Activated T-cell treated with anti-CD3 and anti-CD28 coated beads for 24 hours (primary cell): ENCODE measurements around the gene PKIG.

Source experiments
- DNase-seq: peaks from one replicate; pipeline ENCODE4 v3.0.0-alpha.2; 2020; ENCODE audit warnings: low read depth

The PKIG gene

DNA sequence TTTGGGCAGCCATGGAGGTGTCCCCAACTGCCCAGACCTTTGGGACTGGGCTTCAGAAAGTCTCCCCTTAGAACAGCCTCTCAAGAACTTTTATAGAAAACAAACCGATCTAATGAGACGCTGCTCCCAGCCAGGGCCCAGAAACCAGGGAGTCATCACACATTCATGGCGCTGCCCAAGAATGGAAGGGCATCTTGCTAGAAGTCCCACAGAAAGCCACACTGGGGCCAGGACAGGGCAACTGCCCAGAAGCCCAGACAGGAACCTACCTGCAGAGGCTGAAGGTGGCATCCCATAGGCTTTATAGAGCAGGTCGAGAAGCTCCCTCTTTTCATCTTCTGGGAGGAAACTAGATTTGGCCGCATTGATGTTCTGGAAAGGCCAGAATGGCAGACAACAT lies 37.7 kb downstream of the PKIG start:
- no peak for DNase-seq

DNA sequence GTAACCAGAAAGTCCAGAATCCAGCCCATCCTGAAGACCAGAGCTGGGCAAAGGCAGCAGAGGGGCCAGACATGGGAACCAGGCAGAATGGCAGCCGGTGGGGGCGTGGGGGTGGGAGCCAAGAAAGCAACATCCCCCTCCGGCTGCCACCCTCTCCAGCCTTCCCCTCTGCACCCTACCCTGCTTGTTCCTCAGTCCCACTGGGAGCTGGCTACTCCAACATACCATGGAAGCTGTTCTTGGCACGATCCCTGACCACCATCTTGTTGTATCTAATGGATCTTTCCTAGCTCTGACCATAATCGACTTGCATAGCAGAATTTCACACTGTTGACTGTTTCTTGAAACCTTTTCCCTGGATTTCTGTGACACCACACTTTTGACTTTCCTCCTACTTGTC lies 38.9 kb downstream of the PKIG start:
- DNase-seq: no peak

DNA sequence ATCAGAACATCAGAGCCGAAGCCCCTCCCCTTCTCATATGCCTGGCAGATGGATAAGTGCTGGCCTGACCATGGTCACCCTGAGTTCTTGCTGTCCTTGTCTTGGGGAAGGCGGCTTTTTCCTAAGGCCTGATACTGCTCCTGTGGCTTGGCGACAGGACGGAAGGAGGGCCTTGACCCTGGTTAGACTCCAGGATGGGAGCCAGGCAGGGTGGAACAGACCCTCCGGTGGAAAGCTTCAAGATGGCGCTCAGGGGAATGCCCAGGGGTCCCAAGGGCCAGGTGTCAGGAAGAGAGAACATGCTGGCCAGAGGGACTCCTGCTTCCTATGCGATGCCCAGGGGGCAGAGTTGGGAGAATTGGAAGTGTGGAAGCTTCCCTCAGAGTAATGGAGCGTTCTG lies 39.6 kb downstream of the PKIG start:
- no peak for DNase-seq

DNA sequence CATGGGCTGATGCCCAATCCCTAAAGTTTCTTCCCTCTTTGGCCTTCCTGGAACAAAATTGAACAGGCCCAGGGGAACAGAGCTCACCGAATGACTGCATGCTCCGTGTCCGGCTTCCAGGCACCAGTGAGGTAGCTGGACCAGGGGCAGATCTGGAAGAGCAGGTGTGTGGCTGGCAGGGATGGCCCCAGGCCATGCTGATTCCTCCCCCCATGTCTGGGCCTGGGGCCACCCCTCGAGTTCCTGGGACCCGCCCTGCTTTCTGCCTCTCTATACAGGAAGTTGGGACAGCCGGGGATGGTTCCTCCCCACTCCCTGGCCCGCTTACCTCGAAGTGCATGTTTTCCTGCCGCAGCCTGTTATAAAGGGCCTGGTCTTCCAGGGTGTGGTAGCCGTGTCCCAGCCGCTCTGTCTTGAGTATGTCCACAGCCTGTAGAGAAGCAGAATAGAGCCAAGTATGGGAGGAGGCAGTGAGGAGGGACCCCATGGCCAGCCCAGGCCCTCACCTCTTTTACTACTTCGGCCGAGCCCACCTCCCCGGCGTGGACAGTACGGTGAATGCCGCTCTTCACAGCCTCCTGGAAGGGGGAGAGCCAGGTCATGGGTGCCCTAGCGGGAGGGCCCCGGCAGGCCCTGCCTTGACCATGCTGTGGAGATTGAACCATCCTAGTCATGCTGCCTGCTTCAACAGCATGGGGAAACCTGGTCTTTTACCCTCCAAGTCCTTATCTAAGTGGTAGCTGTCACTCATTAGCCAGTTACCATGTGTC lies 40.3 kb downstream of the PKIG start:
- no peak for DNase-seq

DNA sequence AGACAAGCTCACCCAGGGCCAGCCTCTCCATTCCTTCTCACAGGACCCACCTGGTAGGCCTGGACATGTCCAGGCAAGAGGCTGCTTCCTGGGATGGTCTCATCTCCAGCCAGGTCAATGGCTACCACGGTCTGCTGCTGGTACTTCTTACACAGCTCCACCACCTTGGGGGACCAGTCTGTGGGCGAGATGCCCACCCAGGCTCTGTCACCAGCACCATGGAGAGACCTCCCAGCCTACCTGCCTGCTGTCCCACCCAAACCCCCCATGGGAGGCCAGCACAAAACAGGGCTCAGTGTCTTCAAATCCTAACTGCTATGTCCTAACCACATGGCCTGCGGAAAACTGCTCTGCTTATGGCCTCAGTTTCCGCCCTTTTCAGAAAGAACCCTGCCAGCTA lies 41.8 kb downstream of the PKIG start:
- no peak for DNase-seq

DNA sequence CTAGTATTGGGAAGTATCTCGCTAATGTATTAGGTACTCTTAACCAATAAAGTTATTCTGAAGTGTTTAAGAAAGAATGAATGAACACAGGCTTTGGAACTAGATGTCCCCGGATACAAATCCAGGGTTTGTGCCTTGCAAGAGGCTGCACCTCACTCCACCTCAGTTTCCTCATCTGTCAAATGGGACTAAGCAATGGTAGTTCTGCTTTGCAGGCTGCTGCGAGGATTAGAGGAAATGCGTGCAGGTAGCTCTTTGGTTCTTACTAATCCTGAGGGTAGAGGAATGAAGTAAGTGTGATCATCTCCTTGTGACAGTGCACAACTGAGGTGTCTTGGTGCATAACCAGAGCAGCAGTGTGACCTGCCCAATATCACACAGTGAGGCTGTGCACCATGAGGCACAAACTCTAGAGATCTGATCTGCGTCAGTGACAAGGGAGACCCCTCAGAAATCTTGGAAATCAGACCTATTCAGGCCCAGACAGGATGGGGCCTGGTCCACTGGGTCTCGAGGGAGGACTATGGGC lies 42.4 kb downstream of the PKIG start:
- no peak for DNase-seq

DNA sequence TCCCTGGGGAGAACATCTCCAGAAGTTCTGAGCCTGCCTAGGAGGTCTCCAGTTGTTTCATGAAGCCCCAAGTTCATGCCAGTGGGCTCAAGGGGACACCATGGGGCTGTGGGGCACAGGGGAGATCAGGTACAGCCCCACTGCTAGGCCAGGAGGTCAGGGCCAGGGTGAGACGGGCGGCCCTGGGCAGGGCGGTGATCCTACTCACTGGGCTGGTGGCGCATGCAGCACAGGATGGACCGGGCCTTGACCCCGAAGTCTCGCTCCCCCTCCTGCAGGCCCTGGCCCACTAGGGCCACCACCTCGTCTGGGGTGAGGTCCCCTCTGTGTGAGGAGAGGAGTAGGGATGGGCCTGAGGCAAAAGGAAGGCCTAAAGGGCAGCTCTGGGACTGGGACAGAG lies 43.0 kb downstream of the PKIG start:
- DNase-seq: no peak

DNA sequence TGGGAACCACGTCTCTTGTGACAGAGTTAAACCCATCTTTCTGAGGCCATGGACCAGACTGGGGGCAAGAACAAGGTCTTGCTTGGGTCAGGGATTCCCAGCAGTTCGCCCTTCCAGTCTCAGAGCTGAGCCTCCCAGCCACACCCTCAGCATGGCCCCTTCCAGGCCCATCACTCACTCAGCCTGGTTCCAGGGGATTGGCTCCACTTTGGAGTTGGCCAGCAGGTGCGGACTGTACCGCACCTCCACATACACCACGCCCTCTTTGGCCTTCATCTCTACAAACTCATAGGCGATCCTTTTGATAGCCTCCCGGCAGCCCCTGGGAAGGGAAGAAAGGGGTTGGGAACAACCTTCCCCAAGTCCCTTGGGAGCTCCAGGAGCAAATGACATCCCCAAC lies 43.9 kb downstream of the PKIG start:
- no peak for DNase-seq

DNA sequence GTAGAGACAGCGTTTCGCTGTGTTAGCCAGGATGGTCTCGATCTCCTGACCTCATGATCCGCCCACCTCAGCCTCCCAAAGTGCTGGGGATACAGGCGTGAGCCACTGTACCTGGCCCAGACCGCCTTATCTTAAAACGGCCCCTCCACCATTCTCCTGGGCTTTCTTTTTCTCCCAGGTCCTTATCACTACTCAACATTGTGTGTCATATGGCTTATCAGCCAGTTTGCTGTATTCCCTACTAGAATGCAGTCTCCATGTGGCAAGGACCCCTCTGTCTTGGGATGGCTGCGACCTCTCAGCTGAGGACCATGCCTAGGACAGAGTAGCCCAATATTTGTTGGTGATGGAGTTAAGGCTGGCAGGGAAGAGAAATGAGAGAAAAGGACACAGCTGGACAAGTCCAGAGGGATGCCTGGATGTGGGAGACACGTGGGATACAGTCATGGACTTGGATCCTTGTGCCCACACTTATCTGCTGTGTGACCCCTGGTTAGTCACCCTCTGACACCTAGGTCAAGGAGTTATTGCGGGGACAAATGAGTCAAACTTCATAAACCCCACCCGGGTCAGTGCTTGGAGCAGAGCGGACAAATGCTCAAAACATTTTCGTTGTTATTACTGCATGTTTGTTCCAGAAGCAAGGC lies 45.1 kb downstream of the PKIG start:
- DNase-seq: no peak

DNA sequence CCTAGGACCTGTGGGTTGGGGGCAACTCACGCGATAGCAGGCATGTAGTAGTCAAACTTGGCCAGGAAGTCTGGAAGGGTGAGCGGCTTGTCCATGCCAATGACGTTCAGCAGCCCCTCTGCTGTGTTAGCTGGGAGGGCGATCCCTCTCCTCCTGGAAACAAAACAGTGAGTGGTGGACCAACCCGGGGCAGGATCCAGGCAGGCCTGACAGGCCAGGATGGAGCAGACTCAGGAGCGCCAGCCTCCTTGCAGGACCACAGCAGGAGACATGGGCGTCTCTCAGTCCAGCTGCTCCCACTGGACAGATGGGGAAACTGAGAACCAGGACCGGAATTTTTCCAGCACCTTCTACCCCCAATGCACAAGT lies 46.6 kb downstream of the PKIG start:
- DNase-seq: no peak

DNA sequence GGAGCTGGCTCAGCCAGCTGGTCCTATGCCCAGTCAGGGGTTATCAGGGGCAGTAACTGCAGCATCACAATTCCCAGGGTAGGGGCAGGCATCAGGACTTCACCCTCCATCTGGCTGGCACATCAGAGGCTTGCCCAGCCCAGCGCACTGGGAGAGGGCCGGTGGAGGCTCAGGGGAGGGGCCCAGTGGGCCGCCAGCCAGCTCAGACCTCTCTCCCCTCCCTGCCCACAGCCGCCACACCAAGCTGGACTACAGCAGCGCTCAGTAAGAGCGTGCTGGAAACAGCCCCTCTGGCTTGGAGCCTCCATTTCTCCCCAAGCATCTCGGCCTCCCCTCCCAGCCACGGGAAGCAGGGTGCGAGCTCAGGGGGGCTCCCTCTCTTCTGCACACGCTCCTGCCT lies 47.2 kb downstream of the PKIG start:
- no peak for DNase-seq

DNA sequence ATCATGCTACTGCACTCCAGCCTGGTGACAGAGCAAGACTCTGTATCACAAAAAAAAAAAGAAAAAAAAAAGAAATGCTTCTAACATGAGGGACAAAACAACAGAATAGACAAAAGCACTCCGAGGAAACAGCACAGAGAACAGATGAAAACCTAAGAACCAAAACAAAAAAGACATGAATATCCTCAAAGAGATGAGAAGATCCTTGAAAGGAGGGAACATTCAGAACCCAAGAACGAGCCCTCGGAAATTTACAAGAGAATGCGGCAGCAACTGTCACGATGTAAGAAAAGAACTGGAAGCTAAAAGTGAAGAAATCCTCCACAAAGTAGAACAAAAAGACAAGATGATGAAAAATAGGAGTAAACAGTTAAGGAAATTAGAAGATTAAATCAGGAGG lies 47.9 kb downstream of the PKIG start:
- DNase-seq: no peak

DNA sequence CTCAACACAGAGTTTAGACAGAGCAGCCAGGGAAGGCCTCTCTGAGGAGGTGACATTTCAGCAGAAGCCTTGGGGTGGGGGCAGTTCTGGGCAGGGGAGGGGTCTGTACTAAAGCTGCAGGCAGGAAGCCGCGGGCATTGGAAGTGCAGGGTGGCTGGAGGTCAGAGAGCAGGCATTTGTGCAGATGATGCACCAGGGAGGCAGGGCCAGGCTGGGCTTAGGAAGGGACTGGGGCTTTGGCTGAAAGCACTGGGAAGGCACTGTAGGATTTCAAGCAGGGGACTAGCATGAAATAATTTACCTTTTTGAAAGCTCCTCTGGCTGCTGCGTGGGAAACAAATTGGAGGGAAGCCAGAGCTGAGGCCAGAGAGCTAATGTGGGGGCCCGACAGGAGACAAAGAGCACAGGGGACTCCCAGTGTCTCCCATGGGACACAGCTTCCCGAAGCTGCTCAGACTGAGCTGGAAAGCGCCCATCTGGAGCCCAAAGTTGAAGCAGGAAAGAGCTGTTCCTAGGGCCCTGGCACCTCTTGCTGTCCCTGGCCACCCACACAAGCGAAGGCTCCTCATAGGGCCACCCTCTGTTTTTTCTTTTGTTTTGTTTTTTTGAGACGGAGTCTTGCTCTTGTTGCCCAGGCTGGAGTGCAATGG lies 49.8 kb downstream of the PKIG start:
- no peak for DNase-seq

DNA sequence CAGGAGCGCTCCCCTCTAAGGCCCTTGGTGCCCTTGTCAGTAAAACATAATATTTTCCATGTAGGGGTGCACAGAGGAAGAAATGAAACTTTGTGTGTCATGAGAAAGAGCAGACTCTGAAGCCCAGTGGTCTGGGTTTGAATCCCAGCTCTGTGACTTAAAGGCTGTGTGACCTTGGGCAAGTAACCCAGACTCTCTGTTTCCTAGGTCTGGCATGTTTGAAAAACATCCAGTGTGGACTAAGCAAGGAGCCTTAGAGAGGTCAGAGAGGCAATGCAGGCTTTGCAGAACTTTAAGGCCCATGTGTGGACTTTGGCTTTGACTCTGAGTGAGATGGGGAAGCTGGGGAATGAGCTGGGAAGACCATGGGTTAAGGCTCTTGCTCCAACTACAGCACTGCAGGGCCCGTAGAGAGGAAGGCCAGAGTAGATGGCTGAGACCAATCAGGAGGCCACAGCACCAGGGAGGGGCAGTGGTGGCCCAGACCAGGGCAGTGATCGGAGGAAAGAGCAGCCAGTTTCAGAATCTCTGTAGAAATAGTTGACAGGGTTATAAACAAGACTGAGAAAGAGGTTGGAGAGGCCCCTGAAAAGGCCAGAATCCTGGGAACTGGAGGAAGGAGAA lies 50.9 kb downstream of the PKIG start:
- no peak for DNase-seq

DNA sequence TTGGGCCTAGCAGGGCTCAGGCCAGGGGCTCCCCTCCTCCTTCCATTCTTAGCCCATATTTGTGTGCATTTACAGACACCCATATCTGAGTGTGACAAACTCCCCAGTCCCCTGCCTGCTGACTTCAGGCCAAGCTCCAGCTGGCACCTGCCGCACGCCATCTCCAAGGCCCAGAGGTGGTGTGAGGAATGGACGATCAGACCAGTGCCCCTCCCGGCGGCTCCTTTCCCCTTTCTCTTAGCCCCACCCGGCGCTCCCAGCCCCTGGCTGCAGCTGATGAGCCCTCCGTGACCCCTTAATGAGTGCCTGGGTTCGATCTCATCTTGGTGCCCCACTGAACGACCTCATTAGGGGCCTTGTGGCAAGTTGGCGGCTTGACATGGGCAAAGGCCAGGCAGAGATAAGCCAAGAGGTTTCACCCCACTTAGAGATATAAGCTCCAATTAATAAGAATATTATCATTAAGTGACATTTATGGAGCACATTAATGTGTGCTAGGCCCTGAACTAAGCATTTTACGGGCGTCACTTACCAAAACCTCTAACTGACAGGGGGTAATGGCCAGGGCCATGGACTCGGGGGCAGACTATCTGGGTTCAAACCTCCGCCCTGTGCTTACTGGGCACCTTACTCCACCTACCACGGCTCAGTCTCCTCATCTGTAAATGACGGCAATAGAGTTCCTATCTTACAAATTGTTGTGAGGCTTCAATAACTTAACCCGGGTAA lies 51.7 kb downstream of the PKIG start:
- DNase-seq: no peak

DNA sequence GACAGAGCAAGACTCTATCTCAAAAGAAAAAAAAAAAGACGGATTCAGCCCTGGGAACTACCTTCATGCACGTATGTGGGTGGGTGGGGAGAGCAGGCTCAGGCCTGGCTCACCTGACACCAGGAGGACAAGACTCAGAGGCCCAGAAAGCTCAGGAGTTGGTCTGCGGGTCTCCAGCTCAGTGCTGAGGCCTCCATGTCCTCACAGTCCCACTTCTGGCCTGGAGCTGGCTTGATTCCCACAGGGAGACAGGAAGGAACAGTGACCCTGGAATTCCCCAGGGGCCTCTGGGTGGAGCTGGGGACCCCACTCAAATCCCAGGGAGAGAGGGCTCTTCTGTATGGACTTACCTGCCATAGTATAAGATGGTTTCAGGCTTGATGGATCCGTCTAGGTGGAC lies 53.5 kb downstream of the PKIG start:
- no peak for DNase-seq

DNA sequence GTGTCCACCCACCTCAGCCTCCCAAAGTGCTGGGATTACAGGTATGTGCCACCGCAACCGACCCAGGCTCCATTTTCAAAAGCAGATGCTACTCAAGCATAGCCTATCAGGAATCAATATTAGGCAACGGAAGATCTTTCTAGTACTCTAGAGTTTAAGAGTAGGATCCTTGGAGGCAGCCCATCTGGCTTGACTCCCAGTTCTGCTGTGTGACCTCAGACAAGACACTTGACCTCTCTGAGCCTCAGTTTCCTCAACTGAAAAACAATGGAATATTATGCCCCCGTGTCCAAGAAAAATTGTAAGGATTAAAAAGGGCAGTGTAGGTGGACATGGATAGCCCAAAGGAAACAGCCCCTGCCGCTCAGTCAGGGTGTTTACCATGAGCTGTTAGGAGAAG lies 54.7 kb downstream of the PKIG start:
- DNase-seq: no peak

DNA sequence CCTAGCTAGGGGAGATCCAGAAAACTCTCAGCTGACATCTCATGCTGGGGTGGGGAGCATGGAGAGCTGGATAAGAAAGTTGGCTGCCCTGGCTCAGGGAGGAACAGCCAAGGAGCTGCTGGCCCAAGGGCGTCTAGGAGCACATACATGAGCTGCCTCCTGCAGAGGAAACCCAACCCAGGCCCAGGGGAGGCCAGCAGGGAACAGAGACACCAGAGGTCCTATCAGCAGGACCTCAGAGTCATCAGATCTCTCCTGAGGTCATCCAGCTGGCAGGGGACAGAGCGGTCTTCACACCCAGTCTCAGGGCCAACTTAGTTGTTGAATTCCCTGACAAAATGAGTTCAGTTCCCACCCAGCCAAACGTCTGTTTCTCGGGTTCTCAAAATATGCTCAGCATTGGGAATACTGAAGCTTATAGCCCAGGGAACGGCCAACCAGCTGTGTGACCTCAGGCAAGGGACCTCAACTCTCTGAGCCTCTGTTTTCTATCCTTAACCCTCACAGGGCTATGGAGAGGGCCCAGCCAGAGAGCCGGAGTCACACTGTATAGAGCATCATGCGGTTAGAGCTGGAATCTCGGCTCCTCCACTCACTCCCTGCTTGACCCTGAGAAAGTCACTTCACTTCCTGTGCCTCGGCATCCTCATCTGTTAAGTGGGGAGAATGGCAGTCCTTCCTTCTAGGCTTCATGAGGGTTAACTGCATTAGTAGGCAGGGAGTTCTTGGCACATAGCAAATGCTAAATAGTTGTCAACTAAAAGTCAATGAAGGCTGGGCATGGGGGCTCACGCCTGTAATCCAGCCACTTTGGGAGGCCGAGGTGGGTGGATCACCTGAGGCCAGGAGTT lies 55.4 kb downstream of the PKIG start:
- no peak for DNase-seq

DNA sequence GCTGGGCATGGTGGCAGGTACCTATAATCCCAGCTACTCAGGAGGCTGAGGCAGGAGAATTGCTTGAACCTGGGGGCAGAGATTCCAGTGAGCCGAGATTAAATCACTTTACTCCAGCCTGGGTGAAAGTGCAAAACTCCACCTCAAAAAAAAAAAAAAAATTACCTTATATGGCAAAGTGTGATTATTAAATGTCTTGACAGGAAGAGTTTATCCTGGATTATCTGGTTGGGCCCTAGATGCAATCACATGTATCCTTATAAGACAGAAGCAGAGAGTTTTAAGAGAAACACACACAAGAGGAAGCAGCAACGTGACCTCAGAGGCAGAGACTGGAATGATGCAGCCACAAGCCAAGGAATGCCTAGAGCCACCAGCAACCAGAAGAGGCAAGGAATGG lies 58.1 kb downstream of the PKIG start:
- no peak for DNase-seq

DNA sequence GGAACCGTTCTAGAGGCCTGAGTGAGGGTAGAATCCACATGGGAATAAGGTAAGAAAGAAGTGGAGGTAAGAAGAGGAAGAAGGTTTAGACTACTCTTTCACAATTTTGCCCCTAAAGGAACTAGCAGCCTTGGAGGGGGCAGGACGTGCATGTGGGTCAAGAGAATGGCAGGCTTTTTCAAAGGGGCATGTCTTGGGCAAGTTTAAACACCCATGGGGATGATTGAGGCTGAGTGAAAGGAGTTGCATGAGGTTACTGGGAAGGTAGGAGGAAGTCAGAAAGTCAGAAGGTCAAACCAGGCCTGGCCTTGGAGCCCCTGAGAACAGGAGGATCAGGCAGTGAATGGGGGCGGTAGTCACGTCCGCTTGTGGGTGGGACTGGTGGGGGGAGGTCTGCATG lies 58.9 kb downstream of the PKIG start:
- DNase-seq: no peak
